Lower leg skin (tissue), 3 donors: ENCODE data around the gene CCZ1B.
"Not testable (repeated sequence)": the region's sequence is repeated elsewhere in the genome, so short reads cannot be mapped to it uniquely, and the experiment has no call there.

Experiments used
- CTCF ChIP-seq, 3 donors: fragments of 450-650 bp; IDR thresholded peaks; one replicate each; pipeline ENCODE4 v1.5.1; 2016; ENCODE audit warnings: antibody characterized with exemption in 3 of 3, mild to moderate bottlenecking in 3 of 3, moderate library complexity in 2 of 3
- POLR2A ChIP-seq, 2 donors: fragments of 450-650 bp; IDR thresholded peaks; one replicate each; pipeline ENCODE4 v1.6.1; 2016 to 2017; ENCODE audit warnings: antibody characterized with exemption in 2 of 2, mild to moderate bottlenecking in 1 of 2, moderate library complexity in 1 of 2

GRCh38 chr7:6798047-6798446 lies 28.0 kb downstream of the CCZ1B start:
- not testable (repeated sequence) for TF ChIP-seq CTCF, POLR2A (IDR thresholded peaks at IDR 0.05)
